Ovary (tissue), 3 donors: Measurements from ENCODE around the gene BRI3.

Source experiments
- CTCF ChIP-seq, 3 donors: fragments of 450-650 bp in 2 of 3; fragments of 200-600 bp in 1 of 3; IDR thresholded peaks; one replicate each; pipeline versions ENCODE4 v1.5.1 to v1.8.0; 2016 to 2022; ENCODE audit warnings: antibody characterized with exemption in 3 of 3, mild to moderate bottlenecking in 1 of 3
- EP300 ChIP-seq: sonication (generic); formaldehyde crosslinking; IDR thresholded peaks from one replicate; pipeline ENCODE4 v1.6.1; 2017; ENCODE audit warnings: antibody characterized with exemption
- POLR2A ChIP-seq: fragments of 450-650 bp; IDR thresholded peaks from one replicate; pipeline ENCODE4 v1.6.1; 2017; ENCODE audit warnings: antibody characterized with exemption, mild to moderate bottlenecking, moderate library complexity
- donor health status: DM: no; HTN: no; CAD: no.

DNA sequence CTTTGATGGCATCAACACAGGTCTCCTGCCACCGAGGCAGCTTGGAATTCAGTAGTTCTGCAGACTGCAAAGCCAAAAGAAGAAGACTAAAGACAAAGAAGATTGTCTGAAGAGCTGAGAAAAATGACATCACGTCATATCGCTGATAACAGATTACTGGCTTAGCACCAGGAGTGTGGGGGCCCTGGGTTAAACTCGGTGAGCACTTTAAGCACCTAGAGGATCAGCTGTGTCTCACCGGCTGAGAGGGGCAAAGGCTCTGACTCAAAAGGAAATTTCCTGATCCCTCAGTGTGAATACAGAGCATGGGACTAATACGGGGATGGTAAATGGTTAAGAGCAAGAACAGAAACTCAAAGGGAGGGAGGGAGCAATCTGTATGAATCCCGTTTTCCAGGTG, 30.7 kb downstream of the BRI3 start:
- TF ChIP-seq POLR2A (no peak), CTCF (IDR thresholded peaks at IDR 0.05) (no peak), EP300 (no peak)
